ENCODE data around the gene SCGB1D1.

Gene SCGB1D1, protein sequence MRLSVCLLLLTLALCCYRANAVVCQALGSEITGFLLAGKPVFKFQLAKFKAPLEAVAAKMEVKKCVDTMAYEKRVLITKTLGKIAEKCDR

DNA sequence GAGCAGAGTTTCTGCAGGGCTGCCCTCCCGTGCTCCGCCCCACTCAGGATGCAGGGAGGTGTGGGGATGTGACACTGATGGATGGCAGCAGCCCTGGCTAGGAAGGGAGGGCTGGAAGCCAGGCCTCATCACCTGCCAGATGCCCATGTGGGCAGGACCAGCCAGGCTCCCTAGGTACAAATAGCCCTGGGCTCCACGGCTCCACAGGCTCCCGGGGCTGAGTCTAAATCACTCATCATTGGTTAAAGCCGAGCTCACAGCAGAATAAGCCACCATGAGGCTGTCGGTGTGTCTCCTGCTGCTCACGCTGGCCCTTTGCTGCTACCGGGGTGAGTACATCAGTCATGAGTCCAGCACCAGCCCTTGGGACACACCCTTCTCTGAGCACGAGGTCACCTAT is at the start of gene SCGB1D1:
SCGB1D1 (plus strand) TSS at position 206 of the 400 bp plus-strand sequence; CDS start at position 275, 69 bp downstream.
- H3K4me3 ChIP-seq (ENCODE audit: low read length), result no peak within 1 kb of the TSS
- H3K4me1 ChIP-seq (ENCODE audit: control insufficient read depth, insufficient read depth, low read length), result no peaks in the 10 kb centered on the region
- H3K27me3 ChIP-seq (ENCODE audit: control insufficient read depth, insufficient read depth, low read length), result peaks cover 9% of the 10 kb centered on the region
- H3K36me3 ChIP-seq (ENCODE audit: control insufficient read depth, insufficient read depth, low read length), result no peaks in the 10 kb centered on the region
- H3K9ac ChIP-seq (ENCODE audit: low read length), result no peak within 1 kb of the TSS
- H3K27ac ChIP-seq (ENCODE audit: low read depth, low read length), result no peak within 1 kb of the TSS

DNA sequence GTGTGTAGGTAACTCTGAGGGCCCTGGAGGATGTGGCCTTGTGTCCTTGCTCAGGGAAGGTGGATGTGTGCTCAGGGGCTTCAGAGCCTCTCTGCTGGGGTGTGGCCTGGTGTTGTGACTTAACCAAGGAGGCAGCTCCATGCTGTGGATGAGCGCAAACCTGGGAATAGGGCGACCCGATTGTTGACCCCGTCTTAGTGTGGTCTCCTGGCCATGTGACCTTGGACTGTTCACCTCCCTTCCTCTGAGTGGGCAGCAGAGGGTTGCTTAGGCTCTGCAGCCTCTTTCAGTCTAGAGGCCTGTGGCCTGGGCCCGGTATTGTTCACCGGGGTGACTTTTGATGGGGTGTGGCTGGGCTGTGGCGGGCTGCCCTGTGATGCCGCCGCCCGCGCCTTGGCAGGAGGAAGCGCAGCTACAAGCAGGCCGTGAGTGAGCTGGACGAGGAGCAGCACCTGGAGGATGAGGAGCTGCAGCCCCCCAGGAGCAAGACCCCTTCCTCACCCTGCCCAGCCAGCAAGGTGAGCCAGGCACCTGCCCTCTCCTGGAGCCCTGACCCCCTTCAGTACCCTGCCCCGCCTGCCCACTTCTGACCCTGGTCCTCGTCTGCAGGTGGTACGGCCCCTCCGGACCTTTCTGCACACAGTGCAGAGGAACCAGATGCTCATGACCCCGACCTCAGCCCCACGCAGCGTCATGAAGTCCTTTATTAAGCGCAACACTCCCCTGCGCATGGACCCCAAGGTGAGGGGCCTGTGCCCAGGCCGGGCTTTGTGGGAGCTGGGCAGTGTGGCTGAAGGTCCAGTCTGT is 49.5 kb upstream of the SCGB1D1 start:
- Histone ChIP-seq H3K27ac (ENCODE audit: low read depth, low read length) (no peak overlapping the region), H3K9ac (ENCODE audit: low read length) (no peak overlapping the region), H3K36me3 (ENCODE audit: control insufficient read depth, insufficient read depth, low read length) (peaks cover 19% of the 10 kb centered on the region), H3K27me3 (ENCODE audit: control insufficient read depth, insufficient read depth, low read length) (no peaks in the 10 kb centered on the region), H3K4me3 (ENCODE audit: low read length) (no peak overlapping the region), H3K4me1 (ENCODE audit: control insufficient read depth, insufficient read depth, low read length) (no peaks in the 10 kb centered on the region)

DNA sequence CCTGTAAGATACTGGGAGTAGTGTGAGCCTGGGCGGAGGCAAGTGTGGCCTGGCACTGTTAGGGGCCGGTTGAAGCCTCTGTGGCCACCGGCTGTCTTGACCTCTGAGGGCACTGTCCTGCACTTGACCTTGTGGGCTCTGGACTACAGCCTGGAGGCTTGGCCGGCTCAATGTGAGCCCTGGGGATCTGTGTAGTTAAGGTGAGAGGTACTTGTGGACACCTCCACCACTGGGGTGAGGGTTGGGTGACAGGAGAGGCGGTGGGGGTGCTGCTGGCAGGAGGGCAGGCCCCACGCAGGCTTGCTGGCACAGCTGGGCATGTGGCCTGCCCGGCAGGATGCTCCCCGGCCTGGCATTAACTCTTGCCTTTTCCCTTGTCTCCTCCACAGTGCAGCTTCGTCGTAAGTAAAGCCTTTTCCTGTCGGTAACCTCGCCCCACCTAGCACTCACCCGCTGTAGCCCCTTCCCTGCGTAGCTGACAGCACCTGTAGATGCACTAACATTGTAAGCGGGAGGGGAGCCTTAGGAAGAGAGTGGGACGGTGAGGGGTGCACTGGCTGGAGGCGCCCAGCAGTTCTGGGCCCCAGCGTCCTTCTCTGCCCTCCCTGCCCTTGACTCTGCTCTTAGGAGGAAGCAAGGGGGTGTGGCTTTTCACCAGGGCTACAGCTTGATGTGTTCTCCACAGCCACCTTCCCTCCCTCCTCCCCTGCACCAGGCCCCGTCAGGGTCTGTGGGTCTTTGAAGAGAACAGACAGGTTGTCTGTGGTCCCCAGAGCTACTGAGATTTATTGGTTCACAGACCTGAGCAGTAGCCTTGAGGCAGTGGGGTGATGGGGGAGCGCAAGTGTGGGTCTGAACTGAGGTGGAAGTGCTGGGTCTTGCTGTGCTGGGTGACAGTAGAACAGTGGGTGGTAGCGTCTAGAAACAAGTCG is 48.6 kb upstream of the SCGB1D1 start:
- Histone ChIP-seq H3K27ac (ENCODE audit: low read depth, low read length) (no peak overlapping the region), H3K36me3 (ENCODE audit: control insufficient read depth, insufficient read depth, low read length) (peaks cover 27% of the 10 kb centered on the region), H3K4me3 (ENCODE audit: low read length) (no peak overlapping the region), H3K9ac (ENCODE audit: low read length) (no peak overlapping the region), H3K4me1 (ENCODE audit: control insufficient read depth, insufficient read depth, low read length) (no peaks in the 10 kb centered on the region), H3K27me3 (ENCODE audit: control insufficient read depth, insufficient read depth, low read length) (no peaks in the 10 kb centered on the region)

DNA sequence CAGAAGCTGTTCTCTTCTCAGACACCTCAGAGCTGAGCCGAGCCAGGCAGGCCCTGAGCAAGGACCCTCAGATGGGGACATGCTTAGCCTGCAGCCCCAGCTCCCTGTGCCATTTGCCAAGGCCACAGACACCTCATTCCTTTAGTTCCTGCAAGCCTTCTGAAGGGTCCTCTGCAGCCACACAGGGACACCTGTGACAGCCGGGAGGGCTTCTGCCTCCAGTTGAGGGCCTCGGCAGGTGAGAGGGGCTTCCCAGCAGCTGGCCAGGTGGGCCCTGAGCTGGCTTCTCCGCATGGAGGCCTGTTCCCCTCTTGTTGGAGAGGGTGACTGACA is 48.0 kb upstream of the SCGB1D1 start:
- H3K27me3 ChIP-seq (ENCODE audit: control insufficient read depth, insufficient read depth, low read length), result no peaks in the 10 kb centered on the region
- no peak overlapping the region for H3K27ac ChIP-seq (ENCODE audit: low read depth, low read length)
- no peaks in the 10 kb centered on the region for H3K4me1 ChIP-seq (ENCODE audit: control insufficient read depth, insufficient read depth, low read length)
- no peak overlapping the region for H3K4me3 ChIP-seq (ENCODE audit: low read length)
- H3K9ac ChIP-seq (ENCODE audit: low read length), result no peak overlapping the region
- H3K36me3 ChIP-seq (ENCODE audit: control insufficient read depth, insufficient read depth, low read length), result peaks cover 31% of the 10 kb centered on the region

DNA sequence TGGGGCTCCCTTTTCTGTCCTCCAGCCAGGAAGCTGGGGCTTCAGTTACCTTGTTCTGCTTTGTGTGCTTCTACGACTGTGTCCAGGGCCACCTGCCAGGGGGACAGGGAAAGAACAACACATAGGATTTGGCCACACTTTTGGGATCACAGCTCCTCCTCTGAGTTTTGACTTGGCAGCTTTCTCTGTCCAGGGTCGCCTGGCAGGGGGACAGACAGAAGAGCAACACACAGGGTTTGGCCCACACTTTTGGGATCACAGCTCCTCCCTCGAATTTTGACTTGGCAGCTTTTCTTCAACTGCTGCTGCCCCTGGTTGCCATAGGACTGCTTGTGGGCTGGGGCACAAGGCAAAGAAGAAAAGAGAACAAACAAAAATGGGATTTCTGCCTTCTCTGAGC is 47.1 kb upstream of the SCGB1D1 start:
- no peaks in the 10 kb centered on the region for H3K4me1 ChIP-seq (ENCODE audit: control insufficient read depth, insufficient read depth, low read length)
- no peak overlapping the region for H3K9ac ChIP-seq (ENCODE audit: low read length)
- H3K27ac ChIP-seq (ENCODE audit: low read depth, low read length), result no peak overlapping the region
- no peak overlapping the region for H3K4me3 ChIP-seq (ENCODE audit: low read length)
- H3K36me3 ChIP-seq (ENCODE audit: control insufficient read depth, insufficient read depth, low read length), result peaks cover 37% of the 10 kb centered on the region
- H3K27me3 ChIP-seq (ENCODE audit: control insufficient read depth, insufficient read depth, low read length), result no peaks in the 10 kb centered on the region

DNA sequence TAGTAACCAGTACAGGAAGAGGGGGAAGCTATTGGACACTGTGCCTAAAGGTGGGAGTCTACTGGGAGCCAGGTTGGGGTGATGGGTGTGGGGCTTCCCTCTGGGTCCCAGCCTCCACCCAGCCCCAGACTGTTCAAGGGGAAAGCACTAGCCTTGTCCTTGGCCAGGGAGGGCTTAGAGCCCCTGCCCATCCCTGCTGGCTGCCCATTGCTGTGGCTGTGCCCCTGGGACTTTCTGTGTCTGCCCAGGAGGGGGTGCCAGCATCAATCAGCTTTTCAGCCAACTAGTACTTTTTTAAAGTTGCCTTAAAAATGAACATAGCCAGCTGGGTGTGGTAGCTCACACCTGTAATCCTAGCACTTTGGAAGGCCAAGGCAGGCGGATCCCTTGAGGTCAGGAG is 46.3 kb upstream of the SCGB1D1 start:
- H3K4me3 ChIP-seq (ENCODE audit: low read length), result no peak overlapping the region
- peaks cover 35% of the 10 kb centered on the region for H3K36me3 ChIP-seq (ENCODE audit: control insufficient read depth, insufficient read depth, low read length)
- no peaks in the 10 kb centered on the region for H3K4me1 ChIP-seq (ENCODE audit: control insufficient read depth, insufficient read depth, low read length)
- no peak overlapping the region for H3K9ac ChIP-seq (ENCODE audit: low read length)
- no peaks in the 10 kb centered on the region for H3K27me3 ChIP-seq (ENCODE audit: control insufficient read depth, insufficient read depth, low read length)
- no peak overlapping the region for H3K27ac ChIP-seq (ENCODE audit: low read depth, low read length)

DNA sequence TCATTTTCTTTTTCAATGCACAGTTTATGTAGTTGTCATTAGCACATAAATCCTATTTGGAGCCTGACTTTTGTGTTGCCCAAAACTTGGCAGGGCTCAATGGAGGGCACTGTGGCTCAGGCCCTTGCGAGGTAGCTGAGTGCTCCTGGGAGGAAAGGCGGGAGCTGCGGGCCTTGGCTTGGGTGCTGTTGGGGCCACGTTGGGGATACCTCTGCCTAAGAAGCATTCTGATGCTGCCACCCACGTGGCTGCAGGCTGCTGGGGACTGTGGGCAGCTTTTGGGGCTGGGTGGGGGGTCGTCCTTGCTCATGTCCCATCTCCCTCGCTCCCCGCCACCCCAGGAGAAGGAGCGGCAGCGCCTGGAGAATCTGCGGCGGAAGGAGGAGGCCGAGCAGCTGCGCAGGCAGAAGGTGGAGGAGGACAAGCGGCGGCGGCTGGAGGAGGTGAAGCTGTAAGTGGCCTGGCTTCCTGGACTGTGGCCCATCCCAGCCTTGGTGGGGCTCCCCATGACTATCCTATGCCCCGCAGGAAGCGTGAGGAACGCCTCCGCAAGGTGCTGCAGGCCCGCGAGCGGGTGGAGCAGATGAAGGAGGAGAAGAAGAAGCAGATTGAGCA is 45.3 kb upstream of the SCGB1D1 start:
- peaks cover 28% of the 10 kb centered on the region for H3K36me3 ChIP-seq (ENCODE audit: control insufficient read depth, insufficient read depth, low read length)
- H3K9ac ChIP-seq (ENCODE audit: low read length), result no peak overlapping the region
- no peaks in the 10 kb centered on the region for H3K4me1 ChIP-seq (ENCODE audit: control insufficient read depth, insufficient read depth, low read length)
- H3K27me3 ChIP-seq (ENCODE audit: control insufficient read depth, insufficient read depth, low read length), result no peaks in the 10 kb centered on the region
- H3K4me3 ChIP-seq (ENCODE audit: low read length), result no peak overlapping the region
- H3K27ac ChIP-seq (ENCODE audit: low read depth, low read length), result no peak overlapping the region

DNA sequence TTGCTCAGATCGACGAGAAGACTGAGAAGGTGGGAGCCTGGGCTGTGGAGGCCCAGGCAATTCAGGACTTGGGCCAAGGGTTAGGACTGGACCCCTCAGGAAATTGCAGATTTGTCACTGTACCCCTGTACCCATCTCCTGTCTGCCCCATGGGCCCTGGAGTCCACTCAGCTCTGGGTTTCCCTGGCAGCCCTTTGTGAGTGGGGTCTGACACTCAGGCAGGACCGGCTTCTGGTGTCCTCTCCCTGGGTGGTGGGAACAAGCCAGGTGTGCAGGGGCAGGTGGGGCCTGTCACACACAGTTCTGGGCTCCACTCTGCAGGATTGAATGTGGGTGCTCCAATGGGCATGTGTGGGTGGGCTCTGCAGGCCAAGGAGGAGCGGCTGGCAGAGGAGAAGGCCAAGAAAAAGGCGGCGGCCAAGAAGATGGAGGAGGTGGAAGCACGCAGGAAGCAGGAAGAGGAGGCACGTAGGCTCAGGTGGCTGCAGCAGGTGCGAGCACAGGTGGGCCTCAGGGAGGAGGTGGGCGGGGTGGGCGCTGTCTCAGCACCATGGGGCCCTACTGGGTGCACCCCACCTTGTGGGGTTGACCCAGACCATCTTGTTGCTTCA is 44.6 kb upstream of the SCGB1D1 start:
- Histone ChIP-seq H3K27ac (ENCODE audit: low read depth, low read length) (no peak overlapping the region), H3K4me3 (ENCODE audit: low read length) (no peak overlapping the region), H3K36me3 (ENCODE audit: control insufficient read depth, insufficient read depth, low read length) (peaks cover 26% of the 10 kb centered on the region), H3K27me3 (ENCODE audit: control insufficient read depth, insufficient read depth, low read length) (no peaks in the 10 kb centered on the region), H3K9ac (ENCODE audit: low read length) (no peak overlapping the region), H3K4me1 (ENCODE audit: control insufficient read depth, insufficient read depth, low read length) (no peaks in the 10 kb centered on the region)

DNA sequence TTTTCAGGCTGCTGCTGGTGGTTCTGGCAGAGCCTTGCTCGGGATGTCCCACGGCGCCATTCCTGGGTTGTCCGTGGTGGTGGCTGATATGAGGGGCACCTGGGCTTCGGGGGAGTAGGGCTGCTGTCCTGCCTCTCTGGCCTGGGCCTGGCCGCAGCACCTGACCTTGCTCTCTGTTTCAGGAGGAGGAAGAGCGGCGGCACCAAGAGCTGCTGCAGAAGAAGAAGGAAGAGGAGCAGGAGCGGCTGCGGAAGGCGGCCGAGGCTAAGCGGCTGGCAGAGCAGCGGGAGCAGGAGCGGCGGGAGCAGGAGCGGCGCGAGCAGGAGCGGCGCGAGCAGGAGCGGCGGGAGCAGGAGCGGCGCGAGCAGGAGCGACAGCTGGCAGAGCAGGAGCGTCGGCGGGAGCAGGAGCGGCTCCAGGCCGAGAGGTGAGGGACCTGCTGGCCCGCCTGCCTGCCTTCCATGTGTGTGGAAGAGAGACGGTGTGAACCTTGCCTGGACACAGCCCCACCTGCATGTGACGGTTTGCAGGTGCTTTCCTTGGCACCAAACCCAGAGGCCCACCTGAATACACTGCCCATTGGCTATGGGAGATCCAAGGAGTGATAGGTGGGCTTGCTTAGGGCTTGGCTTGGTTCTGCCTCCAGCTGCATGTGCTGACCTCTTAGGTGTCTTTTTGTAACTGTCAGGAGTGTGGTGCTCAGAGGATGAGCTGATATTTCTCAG is 43.4 kb upstream of the SCGB1D1 start:
- Histone ChIP-seq H3K27ac (ENCODE audit: low read depth, low read length) (no peak overlapping the region), H3K27me3 (ENCODE audit: control insufficient read depth, insufficient read depth, low read length) (no peaks in the 10 kb centered on the region), H3K4me3 (ENCODE audit: low read length) (no peak overlapping the region), H3K9ac (ENCODE audit: low read length) (no peak overlapping the region), H3K4me1 (ENCODE audit: control insufficient read depth, insufficient read depth, low read length) (no peaks in the 10 kb centered on the region), H3K36me3 (ENCODE audit: control insufficient read depth, insufficient read depth, low read length) (peaks cover 36% of the 10 kb centered on the region)

DNA sequence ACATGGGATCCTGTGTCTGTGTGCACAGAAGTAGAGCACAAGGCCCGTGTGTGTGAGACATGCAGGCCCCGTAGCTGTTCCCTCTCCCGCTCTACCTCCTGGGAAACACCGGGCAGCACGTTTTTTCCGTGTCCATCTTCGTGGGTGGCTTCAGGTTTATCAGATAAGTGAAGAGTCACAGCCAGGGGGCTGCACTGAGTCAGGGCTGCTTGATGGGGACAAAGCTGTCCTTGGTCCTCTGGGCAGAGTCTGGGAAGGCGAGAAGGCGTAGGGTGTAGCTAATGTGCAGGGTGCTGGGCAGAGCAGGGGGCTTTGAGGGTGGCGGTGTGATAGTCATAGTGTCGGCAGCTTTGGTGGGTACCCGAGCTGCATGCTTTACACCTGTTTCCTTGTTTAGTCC is 42.5 kb upstream of the SCGB1D1 start:
- no peak overlapping the region for H3K27ac ChIP-seq (ENCODE audit: low read depth, low read length)
- no peak overlapping the region for H3K4me3 ChIP-seq (ENCODE audit: low read length)
- H3K9ac ChIP-seq (ENCODE audit: low read length), result no peak overlapping the region
- no peaks in the 10 kb centered on the region for H3K27me3 ChIP-seq (ENCODE audit: control insufficient read depth, insufficient read depth, low read length)
- H3K4me1 ChIP-seq (ENCODE audit: control insufficient read depth, insufficient read depth, low read length), result no peaks in the 10 kb centered on the region
- H3K36me3 ChIP-seq (ENCODE audit: control insufficient read depth, insufficient read depth, low read length), result peaks cover 43% of the 10 kb centered on the region

DNA sequence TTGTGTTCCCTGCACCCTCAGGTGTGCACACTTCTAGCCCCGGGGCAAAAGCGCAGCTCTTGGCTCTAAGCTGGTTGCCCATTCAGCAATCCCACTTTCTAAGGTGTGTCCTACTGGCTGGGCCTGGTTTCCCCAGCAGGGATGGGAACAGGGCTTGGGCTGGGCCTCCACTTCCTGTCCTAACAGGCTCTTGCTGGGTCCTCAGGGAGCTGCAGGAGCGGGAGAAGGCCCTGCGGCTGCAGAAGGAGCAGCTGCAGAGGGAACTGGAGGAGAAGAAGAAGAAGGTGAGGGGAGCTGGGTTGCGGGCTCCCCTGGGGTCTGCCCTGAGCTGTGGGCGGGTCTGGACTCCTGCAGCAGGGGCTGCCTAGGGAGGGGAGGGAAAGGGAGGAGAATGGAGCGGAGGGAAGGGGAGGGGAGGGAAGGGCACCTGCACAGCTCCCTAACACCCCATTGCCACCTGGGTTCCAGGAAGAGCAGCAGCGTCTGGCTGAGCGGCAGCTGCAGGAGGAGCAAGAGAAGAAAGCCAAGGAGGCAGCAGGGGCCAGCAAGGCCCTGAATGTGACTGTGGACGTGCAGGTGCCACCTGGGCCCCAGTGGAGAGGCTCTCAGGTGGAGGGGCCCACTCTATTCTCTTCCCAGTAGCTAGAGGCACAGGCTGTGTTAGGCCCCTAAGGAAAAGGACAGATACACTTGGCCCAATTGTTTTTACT is 41.6 kb upstream of the SCGB1D1 start:
- H3K36me3 ChIP-seq (ENCODE audit: control insufficient read depth, insufficient read depth, low read length), result peaks cover 45% of the 10 kb centered on the region
- H3K4me3 ChIP-seq (ENCODE audit: low read length), result no peak overlapping the region
- no peak overlapping the region for H3K27ac ChIP-seq (ENCODE audit: low read depth, low read length)
- no peaks in the 10 kb centered on the region for H3K27me3 ChIP-seq (ENCODE audit: control insufficient read depth, insufficient read depth, low read length)
- H3K9ac ChIP-seq (ENCODE audit: low read length), result no peak overlapping the region
- no peaks in the 10 kb centered on the region for H3K4me1 ChIP-seq (ENCODE audit: control insufficient read depth, insufficient read depth, low read length)

All from rectal smooth muscle tissue (tissue), 1 donor.